Neural cell (in vitro differentiated cells): ENCODE results near the gene FANCB. TPM values are rescaled to one million over a fixed set of nuclear protein-coding genes. Genes with fewer than 3 reads are reported as not detected.

Experiments used
- H2AFZ ChIP-seq: fragments of 200-600, 300-800 bp; sonication (generic), shearing (Covaris generic); 2 replicates; pipeline ENCODE4 v1.6.0; 2014; ENCODE audit warnings: low read depth, mild to moderate bottlenecking, antibody characterized with exemption, low read length, moderate library complexity
- H3F3A ChIP-seq: fragments of 200-600 bp; shearing (Covaris generic); 2 replicates; pipeline ENCODE4 v1.6.1; 2016; ENCODE audit warnings: mild to moderate bottlenecking, moderate library complexity, mixed read lengths, antibody characterized with exemption, low read length; ENCODE audit not compliant: insufficient read depth, poor library complexity, severe bottlenecking
- H3K27ac ChIP-seq: fragments of 200-600, 300-800 bp; sonication (generic), shearing (Covaris generic); 2 replicates; pipeline ENCODE4 v1.5.1; 2014; ENCODE audit warnings: mild to moderate bottlenecking, low read length, moderate library complexity
- H3K27me3 ChIP-seq: fragments of 300-800, 200-600 bp; sonication (generic), shearing (Covaris generic); 2 replicates; pipeline ENCODE4 v1.6.0; 2014; ENCODE audit warnings: mild to moderate bottlenecking, low read depth, low read length, moderate library complexity; ENCODE audit not compliant: insufficient read depth
- H3K36me3 ChIP-seq: fragments of 300-800, 200-600 bp; sonication (generic), shearing (Covaris generic); 2 replicates; pipeline ENCODE4 v1.5.1; 2014; ENCODE audit warnings: mild to moderate bottlenecking, antibody characterized with exemption, low read length, moderate library complexity; ENCODE audit not compliant: insufficient read depth
- H3K4me2 ChIP-seq: fragments of 300-800, 200-600 bp; sonication (generic), shearing (Covaris generic); 2 replicates; pipeline ENCODE4 v1.6.0; 2014; ENCODE audit warnings: mild to moderate bottlenecking, low read length
- H3K4me3 ChIP-seq: fragments of 300-800, 200-600 bp; sonication (generic), shearing (Covaris generic); 2 replicates; pipeline ENCODE4 v1.5.1; 2014; ENCODE audit warnings: mild to moderate bottlenecking, low read length, moderate library complexity
- H3K79me2 ChIP-seq: fragments of 200-600 bp; shearing (Covaris generic); replicated peaks from 2 replicates; pipeline ENCODE4 v1.6.0; 2014; ENCODE audit warnings: mild to moderate bottlenecking, low read length, moderate library complexity; ENCODE audit not compliant: insufficient read depth
- H3K9ac ChIP-seq: fragments of 300-800, 200-600 bp; sonication (generic), shearing (Covaris generic); 2 replicates; pipeline ENCODE4 v1.6.1; 2016; ENCODE audit warnings: mild to moderate bottlenecking, low read length, mixed read lengths
- H3K9me2 ChIP-seq: fragments of 200-600 bp; shearing (Covaris generic); 2 replicates; pipeline ENCODE4 v1.6.1; 2016; ENCODE audit warnings: mild to moderate bottlenecking, low read length, mixed read lengths; ENCODE audit not compliant: insufficient read depth
- H3K9me3 ChIP-seq: fragments of 200-600, 300-800 bp; sonication (generic), shearing (Covaris generic); 2 replicates; pipeline ENCODE4 v1.6.1; 2016; ENCODE audit warnings: mild to moderate bottlenecking, mixed run types, low read length, moderate library complexity, mixed read lengths
- H4K20me1 ChIP-seq: fragments of 200-600 bp; shearing (Covaris generic); 2 replicates; pipeline ENCODE4 v1.6.1; 2016; ENCODE audit warnings: mild to moderate bottlenecking, mixed run types; ENCODE audit not compliant: insufficient read depth
- CTCF ChIP-seq: fragments of 450-650 bp; IDR thresholded peaks from 2 replicates; pipeline ENCODE4 v1.5.1; 2014; ENCODE audit warnings: antibody characterized with exemption, mild to moderate bottlenecking, moderate library complexity; ENCODE audit not compliant: poor library complexity, severe bottlenecking
- EP300 ChIP-seq: fragments of 450-650 bp; conservative IDR thresholded peaks from 2 replicates; pipeline ENCODE4 v1.6.1; 2014; ENCODE audit warnings: antibody characterized with exemption, mild to moderate bottlenecking, moderate library complexity; ENCODE audit not compliant: poor library complexity, severe bottlenecking
- EZH2 ChIP-seq: fragments of 200-600, 300-800 bp; shearing (Covaris generic), sonication (generic); IDR thresholded peaks from 2 replicates; pipeline ENCODE4 v1.6.1; 2014; ENCODE audit warnings: antibody characterized with exemption, low read length, borderline replicate concordance, mild to moderate bottlenecking; ENCODE audit not compliant: insufficient read depth, poor library complexity, severe bottlenecking
- MXI1 ChIP-seq: fragments of 450-650 bp; conservative IDR thresholded peaks from 2 replicates; pipeline ENCODE4 v1.6.1; 2014; ENCODE audit warnings: antibody characterized with exemption, mild to moderate bottlenecking; ENCODE audit not compliant: poor library complexity, severe bottlenecking
- POLR2AphosphoS5 ChIP-seq: IDR thresholded peaks from 2 replicates; pipeline ENCODE4 v1.6.1; 2012
- RAD21 ChIP-seq: fragments of 450-650 bp; conservative IDR thresholded peaks from 2 replicates; pipeline ENCODE4 v1.6.1; 2014; ENCODE audit warnings: antibody characterized with exemption, mild to moderate bottlenecking, moderate library complexity
- REST ChIP-seq: IDR thresholded peaks from 2 replicates; pipeline ENCODE4 v1.6.1; 2012; ENCODE audit warnings: borderline replicate concordance
- SMC3 ChIP-seq: fragments of 450-650 bp; conservative IDR thresholded peaks from 2 replicates; pipeline ENCODE4 v1.6.1; 2014; ENCODE audit warnings: antibody characterized with exemption, mild to moderate bottlenecking, moderate library complexity; ENCODE audit not compliant: poor library complexity
- TAF1 ChIP-seq: IDR thresholded peaks from 2 replicates; pipeline ENCODE4 v1.6.1; 2012; ENCODE audit warnings: low read depth
- polyA plus RNA-seq: library from polyadenylated mRNA; depleted of rRNA; stranded (reverse); fragments of >200 nt; gene quantifications from 2 replicates; pipeline ENCODE4 v1.2.3, GENCODE V29; 2014

Gene FANCB
- polyA plus RNA-seq, 1 donor from 2014 or later, result 0.17 TPM

- no peaks in the 10 kb centered on the region for H3K79me2 ChIP-seq
These were observed 40.4 kb upstream of the FANCB start for GRCh38 chrX:14913241-14913640.

GRCh38 chrX:14903891-14904290 is 31.0 kb upstream of the FANCB start:
- H3K27ac ChIP-seq, result no peak overlapping the region
- H3F3A ChIP-seq, result no peaks in the 10 kb centered on the region
- H3K9me3 ChIP-seq, result no peaks in the 10 kb centered on the region
- H3K4me2 ChIP-seq, result no peak overlapping the region
- H3K36me3 ChIP-seq, result no peaks in the 10 kb centered on the region
- H3K4me3 ChIP-seq, result no peak overlapping the region
- TF ChIP-seq EZH2, result no peak
- no peak overlapping the region for H2AFZ ChIP-seq
- no peak overlapping the region for H3K9ac ChIP-seq
- H4K20me1 ChIP-seq, result no peaks in the 10 kb centered on the region
- H3K27me3 ChIP-seq, result no peaks in the 10 kb centered on the region
- H3K79me2 ChIP-seq, result no peaks in the 10 kb centered on the region
- H3K9me2 ChIP-seq, result no peaks in the 10 kb centered on the region

More at GRCh38 chrX:14913241-14913640, 40.4 kb upstream of the FANCB start:
- H3K9ac ChIP-seq, result no peak overlapping the region
- TF ChIP-seq SMC3, result no peak
- no peak for TF ChIP-seq EZH2
- TF ChIP-seq EP300, result no peak
- TF ChIP-seq CTCF, result no peak
- no peak for TF ChIP-seq POLR2AphosphoS5
- TF ChIP-seq RAD21, result no peak
- no peak overlapping the region for H3K4me2 ChIP-seq
- no peaks in the 10 kb centered on the region for H3K9me3 ChIP-seq
- no peaks in the 10 kb centered on the region for H3F3A ChIP-seq
- H2AFZ ChIP-seq, result no peak overlapping the region
- H3K27me3 ChIP-seq, result no peaks in the 10 kb centered on the region
- H3K36me3 ChIP-seq, result no peaks in the 10 kb centered on the region
- no peak overlapping the region for H3K4me3 ChIP-seq
- H4K20me1 ChIP-seq, result no peaks in the 10 kb centered on the region
- no peak overlapping the region for H3K27ac ChIP-seq
- H3K9me2 ChIP-seq, result no peaks in the 10 kb centered on the region

GRCh38 chrX:14902537-14902936 is 29.7 kb upstream of the FANCB start:
- TF ChIP-seq POLR2AphosphoS5 (no peak), EP300 (no peak), SMC3 (no peak), EZH2 (no peak), RAD21 (no peak), TAF1 (no peak), REST (no peak), CTCF (no peak), MXI1 (no peak)

More at GRCh38 chrX:14902537-14902936, 29.7 kb upstream of the FANCB start:
- no peak overlapping the region for H3K9ac ChIP-seq
- H3K4me3 ChIP-seq, result no peak overlapping the region
- H3K36me3 ChIP-seq, result no peaks in the 10 kb centered on the region
- no peaks in the 10 kb centered on the region for H3F3A ChIP-seq
- no peaks in the 10 kb centered on the region for H4K20me1 ChIP-seq
- H3K9me3 ChIP-seq, result no peaks in the 10 kb centered on the region
- no peaks in the 10 kb centered on the region for H3K27me3 ChIP-seq
- no peak overlapping the region for H3K4me2 ChIP-seq
- no peak overlapping the region for H3K27ac ChIP-seq
- no peaks in the 10 kb centered on the region for H3K9me2 ChIP-seq
- no peaks in the 10 kb centered on the region for H3K79me2 ChIP-seq
- no peak overlapping the region for H2AFZ ChIP-seq
